GM12878 (cell line): ENCODE data around the gene NKD1. TPM values are rescaled to one million over a fixed set of nuclear protein-coding genes. Genes with fewer than 3 reads are reported as not detected.
A peak's percentile ranks its signal among the peaks of the same experiment; 100 is the strongest.

ENCODE experiments used
- ATAC-seq: fragments of 200-7000 bp; cut with Tn5 transposase; 3 replicates; pipeline ENCODE4 v1.9.1; 2020; ENCODE audit warnings: mild to moderate bottlenecking, moderate library complexity
- BruUV-seq: library from RNA; stranded (reverse); fragments of 400-500 nt; replicated peaks from 2 replicates; lab custom pipeline; 2021; lab: Mats Ljungman, UMichigan
- CTCF ChIA-PET: fragments of 300-600 bp; sonication (Branson Sonifier 250); formaldehyde crosslinking; extraction: SDS; loops from one replicate; lab custom pipeline; 2021; ENCODE audit warnings: inconsistent platforms; lab: Yijun Ruan, JAX
- POLR2A ChIA-PET: fragments of 350-600 bp; formaldehyde crosslinking; extraction: SDS; loops from one replicate; lab custom pipeline; 2021; ENCODE audit warnings: inconsistent platforms; lab: Charles Lee
- RAD21 ChIA-PET: fragments of 300-600 bp; sonication (Branson Sonifier 250); formaldehyde crosslinking; loops from one replicate; lab custom pipeline; 2023; ENCODE audit warnings: antibody characterized with exemption; ENCODE audit not compliant: unreplicated experiment; lab: Charles Lee
- SMC1A ChIA-PET: fragments of 300-600 bp; sonication (Branson Sonifier 250); formaldehyde crosslinking; loops from one replicate; lab custom pipeline; 2023; ENCODE audit not compliant: unreplicated experiment, uncharacterized antibody; lab: Charles Lee
- DNase-seq: peaks from one replicate; pipeline ENCODE4 v3.0.0-alpha.2; 2011; ENCODE audit warnings: low read depth, low spot score
- FAIRE-seq: peaks from 3 replicates; lab custom pipeline; 2011; peaks lifted over from hg19 to GRCh38; lab: Jason Lieb, UNC
- H2AFZ ChIP-seq: 2 replicates; pipeline ENCODE4 v1.6.0; 2011; ENCODE audit warnings: low read depth, low read length, control low read depth; ENCODE audit not compliant: control insufficient read depth
- H3K27ac ChIP-seq: 2 replicates; pipeline ENCODE4 v1.5.1; 2011; ENCODE audit warnings: control low read depth; ENCODE audit not compliant: control insufficient read depth, insufficient read depth
- H3K27me3 ChIP-seq, 2 experiments: replicated peaks in 1 of 2; 2 replicates each; pipeline versions ENCODE4 v1.6.0 to v1.6.1; 2011; ENCODE audit warnings: low read length in 1 of 2; ENCODE audit not compliant: control insufficient read depth in 2 of 2, insufficient read depth in 2 of 2
- H3K36me3 ChIP-seq, 2 experiments: 2 replicates each; pipeline ENCODE4 v1.5.1; 2011; ENCODE audit warnings: low read length in 1 of 2; ENCODE audit not compliant: control insufficient read depth in 2 of 2, insufficient read depth in 2 of 2
- H3K4me1 ChIP-seq: 2 replicates; pipeline ENCODE4 v1.6.1; 2011; ENCODE audit warnings: mild to moderate bottlenecking, low read length, moderate library complexity, mixed read lengths; ENCODE audit not compliant: control insufficient read depth, insufficient read depth
- H3K4me2 ChIP-seq: 2 replicates; pipeline ENCODE4 v1.6.0; 2011; ENCODE audit warnings: control low read depth; ENCODE audit not compliant: control insufficient read depth, insufficient read depth
- H3K4me3 ChIP-seq: fragments of 200-600 bp; sonication (generic); 2 replicates; pipeline ENCODE4 v1.5.1; 2016
- H3K79me2 ChIP-seq: 2 replicates; pipeline ENCODE4 v1.6.0; 2011; ENCODE audit warnings: low read length; ENCODE audit not compliant: control insufficient read depth, insufficient read depth
- H3K9ac ChIP-seq: 2 replicates; pipeline ENCODE4 v1.8.0; 2011; ENCODE audit warnings: low read length, control low read depth, mixed read lengths; ENCODE audit not compliant: control insufficient read depth, insufficient read depth
- H3K9me3 ChIP-seq: replicated peaks from 3 replicates; pipeline ENCODE4 v1.5.1; 2011; ENCODE audit warnings: mild to moderate bottlenecking, low read length; ENCODE audit not compliant: control insufficient read depth, insufficient read depth
- H4K20me1 ChIP-seq: 2 replicates; pipeline ENCODE4 v1.6.0; 2011; ENCODE audit not compliant: control insufficient read depth, insufficient read depth
- ELK1 ChIP-seq: IDR thresholded peaks from 2 replicates; pipeline ENCODE4 v1.6.1; 2012; ENCODE audit warnings: low read depth, low read length, improper control_type of control experiment
- GABPA ChIP-seq: IDR thresholded peaks from 2 replicates; pipeline ENCODE4 v1.6.1; 2014; ENCODE audit warnings: antibody characterized with exemption, low read depth, mild to moderate bottlenecking, inconsistent platforms
- USF1 ChIP-seq: IDR thresholded peaks from 2 replicates; pipeline ENCODE4 v1.6.1; 2011; ENCODE audit warnings: borderline replicate concordance, low read depth, mild to moderate bottlenecking, moderate library complexity, mixed read lengths, low read length; ENCODE audit not compliant: insufficient read depth; ENCODE audit errors: extremely low read length
- WRNIP1 ChIP-seq: IDR thresholded peaks from 2 replicates; pipeline ENCODE4 v1.6.1; 2011; ENCODE audit warnings: low read depth, low read length, improper control_type of control experiment, borderline replicate concordance
- WGBS: methylation state at CpG from one replicate; pipeline ENCODE4 v1.1.6; 2016; ENCODE audit warnings: low lambda C conversion rate; ENCODE audit not compliant: insufficient replicate concordance, insufficient coverage; ENCODE audit errors: missing lambda C conversion rate; 5-methylcytosine and 5-hydroxymethylcytosine counted together
- in situ Hi-C: fragments of 300-500 bp; cut with MboI; formaldehyde crosslinking; loops from 9 replicates; pipeline ENCODE4 v1.14.3; 2018; ENCODE audit warnings: mixed read lengths
- intact Hi-C: fragments of 100-400 bp; cut with micrococcal nuclease; formaldehyde crosslinking; loops from one replicate; pipeline ENCODE4 v1.14.2; 2022; ENCODE audit not compliant: unreplicated experiment
- polyA plus RNA-seq, 11 experiments: library from polyadenylated mRNA; depleted of rRNA in 4 of 11; unstranded in 6 of 11; stranded (reverse) in 5 of 11; fragments of >200 nt; fragmentation: Nextera tagmentation in 4 of 11; fragmentation: Illumina TruSeq in 1 of 11; extraction: Ambion mirVana in 4 of 11; extraction: Trizol in 1 of 11; gene quantifications; 1 replicate in 1 of 11; 2 replicates in 10 of 11; pipeline versions ENCODE4 v1.2.1 to v1.2.3, GENCODE V29; 2011 to 2016; ENCODE audit warnings: inconsistent platforms in 2 of 11, missing spikeins in 2 of 11, low read depth in 1 of 11
- total RNA-seq, 4 experiments: library from RNA; depleted of rRNA in 3 of 4; stranded (reverse); fragments of >200 nt in 3 of 4; fragmentation: Illumina TruSeq in 1 of 4; extraction: Trizol in 1 of 4; gene quantifications; 2 replicates each; pipeline versions ENCODE4 v1.2.1 to v1.2.3, GENCODE V29; 2013 to 2021

Gene NKD1
- total and polyA plus RNA-seq, 10 of the 15 experiments (the other 5 are each of a cell fraction or from before 2014, with no cell fraction given) = under 0.01 to 0.49 (median 0.04) TPM; not detected in 2

GRCh38 chr16:50635505-50636392 lies 87.6 kb downstream of the NKD1 start:
- FAIRE-seq (no peak), DNase-seq (no peak)
- no TSS peak for BruUV-seq

More at GRCh38 chr16:50635505-50636392, 87.6 kb downstream of the NKD1 start:
- H3K79me2 ChIP-seq = no peaks in the 10 kb centered on the region
- intact Hi-C loops = no loop called here
- no peak overlapping the region for H3K9ac ChIP-seq
- ChIA-PET CTCF (interaction anchor here (1.0 to 2.2 kb wide), 5 partner anchors 29 to 170 kb away, joined by 3 to 8 read pairs (median 4); no protein-coding TSS in a partner anchor), RAD21 (interaction anchor here (0.7 kb wide), 1 partner anchor 170 kb away, joined by 3 read pairs; no protein-coding TSS in a partner anchor), POLR2A (no interaction called here), SMC1A (interaction anchor here (1.2 to 1.4 kb wide), 3 partner anchors 8 to 28 kb away, joined by 3 to 4 read pairs (median 4); no protein-coding TSS in a partner anchor)
- no peak overlapping the region for H3K27ac ChIP-seq
- WGBS = 41% methylated on average over 17 of the region's 17 CpGs
- H2AFZ ChIP-seq = no peak overlapping the region
- TF ChIP-seq WRNIP1 (no peak), GABPA (0 out of 2 replicates have a peak, but pooled peaks have one; percentile 39), ELK1 (no peak), USF1 (peak; percentile 70)
- no peak overlapping the region for H3K4me3 ChIP-seq
- no peaks in the 10 kb centered on the region for H3K9me3 ChIP-seq
- no peaks in the 10 kb centered on the region; a peak in 2 of 4 replicates for H3K27me3 ChIP-seq
- no peak overlapping the region for H3K4me2 ChIP-seq
- no peaks in the 10 kb centered on the region for H3K4me1 ChIP-seq
- H4K20me1 ChIP-seq = no peaks in the 10 kb centered on the region
- no peaks in the 10 kb centered on the region for H3K36me3 ChIP-seq
- in situ Hi-C loops = no loop called here
- ATAC-seq = peak; percentile 52
